ENCODE results near the gene PRR12. TPM values are rescaled to one million over a fixed set of nuclear protein-coding genes. Genes with fewer than 3 reads are reported as not detected.

Gene PRR12
- total and polyA plus RNA-seq, 9 of the 15 experiments (the other 6 are each of a cell fraction or from before 2014, with no cell fraction given): 0.01 to 21.1 (median 0.98) TPM

DNA sequence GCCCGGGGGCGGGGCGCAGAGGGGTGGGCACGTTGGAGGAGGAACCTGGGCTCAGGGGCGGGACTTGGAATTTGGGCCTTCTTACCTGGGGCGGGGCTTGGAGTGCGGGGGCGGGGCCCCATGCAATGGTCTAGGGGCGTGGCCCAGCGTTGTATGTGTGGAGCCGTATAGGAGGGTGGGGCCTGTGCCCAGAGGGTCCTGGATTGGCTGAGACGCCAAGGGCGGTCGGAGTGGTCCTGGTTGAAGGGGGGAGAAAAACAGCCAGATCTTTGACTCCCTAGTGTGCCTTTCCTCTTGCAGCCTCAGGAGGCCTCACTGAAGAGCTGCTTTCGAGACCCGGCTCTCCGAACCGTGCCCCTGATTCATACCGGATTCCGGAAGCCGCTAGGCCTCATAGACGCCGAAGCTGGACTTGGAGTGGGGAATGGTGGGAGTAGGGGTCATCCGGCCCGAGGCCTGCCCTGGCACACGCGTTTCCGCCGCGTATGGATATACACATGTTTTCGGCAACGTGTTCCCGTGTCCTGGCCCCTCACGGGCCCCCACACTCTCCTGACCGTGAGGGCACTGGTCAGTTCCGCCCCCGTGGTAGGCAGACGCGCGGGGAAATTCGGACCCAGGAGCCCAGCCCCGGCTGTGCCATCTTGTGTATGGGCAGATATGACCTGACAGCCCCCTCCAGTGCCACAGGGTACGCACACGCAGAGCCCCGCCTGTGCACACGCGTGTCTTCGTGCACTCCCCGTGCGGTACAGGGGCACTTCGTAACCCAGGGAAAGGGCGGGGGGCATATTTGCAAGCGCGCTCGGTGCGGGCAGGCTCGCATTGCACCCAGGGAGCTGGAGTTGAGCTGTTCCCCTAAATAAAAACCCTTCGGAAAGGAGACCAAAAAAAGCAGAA is 661 bp upstream of the PRR12 start (continued):
- TF ChIP-seq DACH1 (IDR thresholded peaks at IDR 0.05; ENCODE audit: partially characterized antibody) (no peak), KDM2B (CRISPR knock-in tag; IDR thresholded peaks at IDR 0.05) (0 out of 2 replicates have a peak, but pooled peaks have one; percentile 9), SMARCE1 (IDR thresholded peaks at IDR 0.05) (peak; percentile 51; the same call in 1 of the 2 replicates), SMARCA4 (IDR thresholded peaks at IDR 0.05) (peak; percentile 63), ZC3H8 (IDR thresholded peaks at IDR 0.05) (peak; percentile 10; the same call in 1 of the 2 replicates)
- TF ChIP-seq, protein P1, sequence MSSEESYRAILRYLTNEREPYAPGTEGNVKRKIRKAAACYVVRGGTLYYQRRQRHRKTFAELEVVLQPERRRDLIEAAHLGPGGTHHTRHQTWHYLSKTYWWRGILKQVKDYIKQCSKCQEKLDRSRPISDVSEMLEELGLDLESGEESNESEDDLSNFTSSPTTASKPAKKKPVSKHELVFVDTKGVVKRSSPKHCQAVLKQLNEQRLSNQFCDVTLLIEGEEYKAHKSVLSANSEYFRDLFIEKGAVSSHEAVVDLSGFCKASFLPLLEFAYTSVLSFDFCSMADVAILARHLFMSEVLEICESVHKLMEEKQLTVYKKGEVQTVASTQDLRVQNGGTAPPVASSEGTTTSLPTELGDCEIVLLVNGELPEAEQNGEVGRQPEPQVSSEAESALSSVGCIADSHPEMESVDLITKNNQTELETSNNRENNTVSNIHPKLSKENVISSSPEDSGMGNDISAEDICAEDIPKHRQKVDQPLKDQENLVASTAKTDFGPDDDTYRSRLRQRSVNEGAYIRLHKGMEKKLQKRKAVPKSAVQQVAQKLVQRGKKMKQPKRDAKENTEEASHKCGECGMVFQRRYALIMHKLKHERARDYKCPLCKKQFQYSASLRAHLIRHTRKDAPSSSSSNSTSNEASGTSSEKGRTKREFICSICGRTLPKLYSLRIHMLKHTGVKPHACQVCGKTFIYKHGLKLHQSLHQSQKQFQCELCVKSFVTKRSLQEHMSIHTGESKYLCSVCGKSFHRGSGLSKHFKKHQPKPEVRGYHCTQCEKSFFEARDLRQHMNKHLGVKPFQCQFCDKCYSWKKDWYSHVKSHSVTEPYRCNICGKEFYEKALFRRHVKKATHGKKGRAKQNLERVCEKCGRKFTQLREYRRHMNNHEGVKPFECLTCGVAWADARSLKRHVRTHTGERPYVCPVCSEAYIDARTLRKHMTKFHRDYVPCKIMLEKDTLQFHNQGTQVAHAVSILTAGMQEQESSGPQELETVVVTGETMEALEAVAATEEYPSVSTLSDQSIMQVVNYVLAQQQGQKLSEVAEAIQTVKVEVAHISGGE (CRISPR knock-in tag; IDR thresholded peaks at IDR 0.05): peak in 1 of 3 experiments; percentile 37; a peak in 1 of 6 replicates
- TF ChIP-seq, protein P2, sequence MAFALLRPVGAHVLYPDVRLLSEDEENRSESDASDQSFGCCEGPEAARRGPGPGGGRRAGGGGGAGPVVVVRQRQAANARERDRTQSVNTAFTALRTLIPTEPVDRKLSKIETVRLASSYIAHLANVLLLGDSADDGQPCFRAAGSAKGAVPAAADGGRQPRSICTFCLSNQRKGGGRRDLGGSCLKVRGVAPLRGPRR (CRISPR knock-in tag; IDR thresholded peaks at IDR 0.05): no peak
- TF ChIP-seq, protein P3, sequence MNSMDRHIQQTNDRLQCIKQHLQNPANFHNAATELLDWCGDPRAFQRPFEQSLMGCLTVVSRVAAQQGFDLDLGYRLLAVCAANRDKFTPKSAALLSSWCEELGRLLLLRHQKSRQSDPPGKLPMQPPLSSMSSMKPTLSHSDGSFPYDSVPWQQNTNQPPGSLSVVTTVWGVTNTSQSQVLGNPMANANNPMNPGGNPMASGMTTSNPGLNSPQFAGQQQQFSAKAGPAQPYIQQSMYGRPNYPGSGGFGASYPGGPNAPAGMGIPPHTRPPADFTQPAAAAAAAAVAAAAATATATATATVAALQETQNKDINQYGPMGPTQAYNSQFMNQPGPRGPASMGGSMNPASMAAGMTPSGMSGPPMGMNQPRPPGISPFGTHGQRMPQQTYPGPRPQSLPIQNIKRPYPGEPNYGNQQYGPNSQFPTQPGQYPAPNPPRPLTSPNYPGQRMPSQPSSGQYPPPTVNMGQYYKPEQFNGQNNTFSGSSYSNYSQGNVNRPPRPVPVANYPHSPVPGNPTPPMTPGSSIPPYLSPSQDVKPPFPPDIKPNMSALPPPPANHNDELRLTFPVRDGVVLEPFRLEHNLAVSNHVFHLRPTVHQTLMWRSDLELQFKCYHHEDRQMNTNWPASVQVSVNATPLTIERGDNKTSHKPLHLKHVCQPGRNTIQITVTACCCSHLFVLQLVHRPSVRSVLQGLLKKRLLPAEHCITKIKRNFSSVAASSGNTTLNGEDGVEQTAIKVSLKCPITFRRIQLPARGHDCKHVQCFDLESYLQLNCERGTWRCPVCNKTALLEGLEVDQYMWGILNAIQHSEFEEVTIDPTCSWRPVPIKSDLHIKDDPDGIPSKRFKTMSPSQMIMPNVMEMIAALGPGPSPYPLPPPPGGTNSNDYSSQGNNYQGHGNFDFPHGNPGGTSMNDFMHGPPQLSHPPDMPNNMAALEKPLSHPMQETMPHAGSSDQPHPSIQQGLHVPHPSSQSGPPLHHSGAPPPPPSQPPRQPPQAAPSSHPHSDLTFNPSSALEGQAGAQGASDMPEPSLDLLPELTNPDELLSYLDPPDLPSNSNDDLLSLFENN (IDR thresholded peaks at IDR 0.05; ENCODE audit: low read depth in 2 of 2, low read length in 2 of 2): 0 out of 4 replicates have a peak, but pooled peaks of 1 of the 2 experiments have one; percentile 36
- TF ChIP-seq, protein P4, sequence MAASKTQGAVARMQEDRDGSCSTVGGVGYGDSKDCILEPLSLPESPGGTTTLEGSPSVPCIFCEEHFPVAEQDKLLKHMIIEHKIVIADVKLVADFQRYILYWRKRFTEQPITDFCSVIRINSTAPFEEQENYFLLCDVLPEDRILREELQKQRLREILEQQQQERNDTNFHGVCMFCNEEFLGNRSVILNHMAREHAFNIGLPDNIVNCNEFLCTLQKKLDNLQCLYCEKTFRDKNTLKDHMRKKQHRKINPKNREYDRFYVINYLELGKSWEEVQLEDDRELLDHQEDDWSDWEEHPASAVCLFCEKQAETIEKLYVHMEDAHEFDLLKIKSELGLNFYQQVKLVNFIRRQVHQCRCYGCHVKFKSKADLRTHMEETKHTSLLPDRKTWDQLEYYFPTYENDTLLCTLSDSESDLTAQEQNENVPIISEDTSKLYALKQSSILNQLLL (CRISPR knock-in tag; IDR thresholded peaks at IDR 0.05; ENCODE audit: borderline replicate concordance): no peak
- TF ChIP-seq, protein P5, sequence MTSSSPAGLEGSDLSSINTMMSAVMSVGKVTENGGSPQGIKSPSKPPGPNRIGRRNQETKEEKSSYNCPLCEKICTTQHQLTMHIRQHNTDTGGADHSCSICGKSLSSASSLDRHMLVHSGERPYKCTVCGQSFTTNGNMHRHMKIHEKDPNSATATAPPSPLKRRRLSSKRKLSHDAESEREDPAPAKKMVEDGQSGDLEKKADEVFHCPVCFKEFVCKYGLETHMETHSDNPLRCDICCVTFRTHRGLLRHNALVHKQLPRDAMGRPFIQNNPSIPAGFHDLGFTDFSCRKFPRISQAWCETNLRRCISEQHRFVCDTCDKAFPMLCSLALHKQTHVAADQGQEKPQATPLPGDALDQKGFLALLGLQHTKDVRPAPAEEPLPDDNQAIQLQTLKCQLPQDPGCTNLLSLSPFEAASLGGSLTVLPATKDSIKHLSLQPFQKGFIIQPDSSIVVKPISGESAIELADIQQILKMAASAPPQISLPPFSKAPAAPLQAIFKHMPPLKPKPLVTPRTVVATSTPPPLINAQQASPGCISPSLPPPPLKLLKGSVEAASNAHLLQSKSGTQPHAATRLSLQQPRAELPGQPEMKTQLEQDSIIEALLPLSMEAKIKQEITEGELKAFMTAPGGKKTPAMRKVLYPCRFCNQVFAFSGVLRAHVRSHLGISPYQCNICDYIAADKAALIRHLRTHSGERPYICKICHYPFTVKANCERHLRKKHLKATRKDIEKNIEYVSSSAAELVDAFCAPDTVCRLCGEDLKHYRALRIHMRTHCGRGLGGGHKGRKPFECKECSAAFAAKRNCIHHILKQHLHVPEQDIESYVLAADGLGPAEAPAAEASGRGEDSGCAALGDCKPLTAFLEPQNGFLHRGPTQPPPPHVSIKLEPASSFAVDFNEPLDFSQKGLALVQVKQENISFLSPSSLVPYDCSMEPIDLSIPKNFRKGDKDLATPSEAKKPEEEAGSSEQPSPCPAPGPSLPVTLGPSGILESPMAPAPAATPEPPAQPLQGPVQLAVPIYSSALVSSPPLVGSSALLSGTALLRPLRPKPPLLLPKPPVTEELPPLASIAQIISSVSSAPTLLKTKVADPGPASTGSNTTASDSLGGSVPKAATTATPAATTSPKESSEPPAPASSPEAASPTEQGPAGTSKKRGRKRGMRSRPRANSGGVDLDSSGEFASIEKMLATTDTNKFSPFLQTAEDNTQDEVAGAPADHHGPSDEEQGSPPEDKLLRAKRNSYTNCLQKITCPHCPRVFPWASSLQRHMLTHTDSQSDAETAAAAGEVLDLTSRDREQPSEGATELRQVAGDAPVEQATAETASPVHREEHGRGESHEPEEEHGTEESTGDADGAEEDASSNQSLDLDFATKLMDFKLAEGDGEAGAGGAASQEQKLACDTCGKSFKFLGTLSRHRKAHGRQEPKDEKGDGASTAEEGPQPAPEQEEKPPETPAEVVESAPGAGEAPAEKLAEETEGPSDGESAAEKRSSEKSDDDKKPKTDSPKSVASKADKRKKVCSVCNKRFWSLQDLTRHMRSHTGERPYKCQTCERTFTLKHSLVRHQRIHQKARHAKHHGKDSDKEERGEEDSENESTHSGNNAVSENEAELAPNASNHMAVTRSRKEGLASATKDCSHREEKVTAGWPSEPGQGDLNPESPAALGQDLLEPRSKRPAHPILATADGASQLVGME (CRISPR knock-in tag; IDR thresholded peaks at IDR 0.05): no peak

Measured in K562 (cell line).